Stimulated activated CD4-positive, alpha-beta T cell treated with anti-CD3 and anti-CD28 coated beads, Interleukin-2, amount 100 ng/mL, for 48 hours (primary cell): ENCODE results near the gene SATB2.
A peak's percentile ranks its signal among the peaks of the same experiment; 100 is the strongest.

Experiments used
- DNase-seq, 2 donors: peaks; one replicate each; pipeline ENCODE4 v3.0.0-alpha.2; 2020

The SATB2 gene

DNA sequence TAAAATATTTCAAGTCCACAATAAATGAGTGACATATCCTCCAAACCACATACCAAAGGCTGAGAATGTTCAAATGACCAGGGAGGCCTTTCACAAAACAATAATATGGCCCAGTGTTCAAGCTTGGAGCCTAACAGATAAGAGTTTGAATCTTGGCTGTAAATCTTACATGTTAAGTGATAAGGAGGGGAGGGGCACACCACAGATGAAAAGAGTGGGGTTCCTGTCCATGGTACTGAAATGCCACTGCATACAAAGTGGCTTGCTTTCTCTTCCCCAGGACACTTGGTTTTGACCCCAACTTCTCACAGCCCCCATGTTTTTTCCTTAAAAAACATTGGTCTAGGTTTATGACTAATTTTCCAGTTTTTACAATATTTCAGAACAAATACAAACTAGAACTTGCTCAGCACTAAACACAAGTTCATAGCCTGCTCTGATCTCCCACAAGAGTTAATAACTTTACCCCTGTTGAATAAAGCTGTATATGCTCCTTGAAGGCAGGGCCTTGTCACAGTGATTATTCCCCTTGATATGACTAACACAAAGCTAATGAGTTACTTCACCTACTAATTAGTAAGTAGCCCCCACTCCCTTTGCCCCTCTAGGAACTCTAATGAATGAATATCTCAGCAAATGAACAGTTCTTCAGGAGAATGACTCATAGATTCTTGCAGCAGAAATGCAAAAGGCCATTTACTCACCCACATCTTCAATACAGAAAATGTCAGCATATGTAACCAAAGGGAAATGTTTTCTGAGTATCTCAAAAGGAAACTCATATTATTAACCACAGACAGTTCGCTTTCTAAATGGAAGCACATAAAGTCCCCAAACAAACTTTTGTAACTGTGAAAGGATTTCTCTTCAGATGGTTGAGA lies 142.2 kb downstream of the SATB2 start:
- no peak for DNase-seq

DNA sequence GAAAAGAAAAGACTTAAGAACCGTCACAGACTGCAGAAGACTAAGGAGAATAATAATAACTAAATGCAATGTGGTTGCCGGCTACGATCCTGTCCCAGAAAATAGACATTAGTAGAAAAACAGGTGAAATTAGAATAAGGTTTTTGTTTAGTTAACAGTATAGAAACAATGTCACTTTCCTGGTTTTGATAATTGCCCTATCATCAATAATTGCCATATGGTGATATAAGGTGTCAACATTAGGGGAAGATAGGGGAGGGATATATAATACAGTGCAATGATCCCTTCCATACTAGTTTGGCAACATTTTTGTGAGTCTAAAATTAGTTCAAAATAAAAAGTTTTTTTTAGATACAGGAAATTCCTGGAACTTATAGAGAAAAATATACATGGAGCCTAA lies 144.8 kb downstream of the SATB2 start:
- no peak for DNase-seq

DNA sequence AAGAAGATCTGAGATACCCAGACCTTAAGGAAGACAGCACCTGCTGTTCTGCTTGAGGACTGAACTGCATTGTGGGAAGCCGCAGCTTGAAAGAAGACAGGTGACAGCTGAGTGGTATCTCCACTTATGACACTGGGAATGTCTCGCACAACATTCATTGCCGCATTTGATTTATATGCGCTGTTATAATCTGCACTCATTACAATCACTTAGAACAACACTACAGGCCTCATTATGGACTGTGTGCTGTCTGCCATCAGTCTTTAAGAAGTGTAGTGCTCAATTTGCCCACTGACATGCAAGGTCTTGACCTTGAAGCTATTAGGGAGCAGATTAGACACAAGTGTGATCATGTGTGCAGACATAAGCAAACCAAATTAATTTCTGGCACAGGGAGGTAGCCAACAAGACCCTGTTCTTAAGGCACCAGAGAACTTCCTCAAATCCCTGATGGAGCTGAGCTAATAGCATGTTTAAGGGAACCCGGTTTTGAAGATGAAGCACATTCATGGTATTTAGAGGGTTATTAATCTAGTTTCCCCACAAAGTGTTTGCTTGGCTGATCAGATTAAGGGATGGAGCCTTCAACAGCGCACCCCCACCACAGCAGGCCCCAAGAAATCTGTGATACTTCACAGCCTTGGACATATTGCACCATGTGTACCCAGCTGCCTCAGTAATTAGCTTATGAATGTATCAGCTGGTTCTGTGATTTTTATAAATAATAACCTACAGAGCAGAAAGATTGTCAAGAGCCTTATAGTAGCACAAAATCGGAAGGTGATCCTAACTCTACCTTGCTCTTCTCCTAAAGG lies 146.8 kb downstream of the SATB2 start:
- DNase-seq, result no peak

DNA sequence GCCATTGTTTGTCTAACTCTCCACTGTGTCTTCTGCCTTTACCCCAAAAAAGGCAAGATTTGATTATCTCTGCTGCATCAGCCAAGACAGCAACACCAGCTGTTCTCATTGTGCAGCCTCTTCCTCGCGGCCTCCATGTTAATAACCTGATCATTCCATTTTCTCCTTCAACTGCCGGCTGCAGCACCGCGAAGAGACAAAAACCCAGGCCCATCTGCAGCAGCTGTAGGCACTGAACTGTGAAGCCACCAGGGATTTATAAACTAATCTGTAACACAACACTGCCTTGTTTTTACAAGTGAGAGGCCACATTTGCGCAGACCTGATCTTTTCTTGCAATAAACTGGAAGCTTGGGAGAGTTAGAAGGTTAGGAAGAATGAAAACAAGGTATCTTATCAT lies 147.8 kb downstream of the SATB2 start:
- DNase-seq, result no peak

DNA sequence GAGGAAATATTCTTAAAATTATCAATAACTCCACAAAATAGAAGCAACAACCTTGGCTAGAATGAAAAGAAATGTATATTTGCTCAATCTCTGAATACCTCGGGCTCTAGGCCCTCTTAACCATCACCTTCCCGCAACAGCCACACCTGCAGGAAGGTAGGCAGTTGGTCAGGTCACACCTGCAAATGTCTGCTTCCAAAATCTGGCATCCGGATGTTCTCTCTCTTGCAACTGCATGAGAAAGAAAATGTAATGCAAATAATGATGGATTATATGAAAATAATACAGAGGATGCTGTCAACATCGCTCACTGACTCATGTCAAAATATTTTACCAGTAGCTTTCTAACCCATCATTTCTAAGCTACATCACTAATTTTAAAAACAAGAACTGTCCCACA lies 148.3 kb downstream of the SATB2 start:
- no peak for DNase-seq

DNA sequence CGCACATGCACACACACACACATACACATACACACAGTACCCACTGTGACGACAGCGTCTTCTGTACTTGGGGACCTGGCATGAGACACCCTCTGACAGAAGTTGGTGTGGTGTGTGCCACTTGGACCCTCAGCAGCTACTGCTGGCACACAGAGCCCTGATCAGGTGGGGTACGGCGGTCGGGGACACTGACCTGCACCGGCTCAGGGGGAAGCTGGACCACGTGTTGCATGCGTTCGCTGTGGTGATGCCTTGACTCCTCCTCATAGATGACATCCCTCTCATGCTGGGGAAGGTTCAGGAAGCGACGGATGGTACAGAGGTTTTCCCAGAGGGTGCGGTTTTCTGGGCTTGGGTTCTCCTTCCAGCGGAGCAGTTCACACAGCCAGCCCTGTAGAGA lies 149.2 kb downstream of the SATB2 start:
- no peak for DNase-seq

DNA sequence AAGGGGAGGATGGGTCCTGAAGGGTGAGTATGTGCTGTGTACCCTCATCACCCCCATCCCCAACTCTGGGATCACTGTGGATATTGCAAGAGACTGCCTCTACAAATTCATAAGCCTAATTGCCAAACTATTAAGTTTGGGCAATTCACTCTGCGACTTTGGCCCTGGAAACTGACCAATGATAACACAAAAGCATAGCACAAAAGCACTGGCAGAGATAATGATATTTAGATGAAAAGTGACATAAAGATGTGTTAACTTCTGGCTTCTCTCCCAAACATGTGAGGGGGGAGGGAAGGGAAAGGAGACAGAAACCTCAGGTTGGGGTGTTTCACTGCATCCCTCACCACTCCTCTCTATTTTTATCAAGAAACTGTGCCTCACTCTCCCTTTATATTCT lies 150.3 kb downstream of the SATB2 start:
- no peak for DNase-seq

DNA sequence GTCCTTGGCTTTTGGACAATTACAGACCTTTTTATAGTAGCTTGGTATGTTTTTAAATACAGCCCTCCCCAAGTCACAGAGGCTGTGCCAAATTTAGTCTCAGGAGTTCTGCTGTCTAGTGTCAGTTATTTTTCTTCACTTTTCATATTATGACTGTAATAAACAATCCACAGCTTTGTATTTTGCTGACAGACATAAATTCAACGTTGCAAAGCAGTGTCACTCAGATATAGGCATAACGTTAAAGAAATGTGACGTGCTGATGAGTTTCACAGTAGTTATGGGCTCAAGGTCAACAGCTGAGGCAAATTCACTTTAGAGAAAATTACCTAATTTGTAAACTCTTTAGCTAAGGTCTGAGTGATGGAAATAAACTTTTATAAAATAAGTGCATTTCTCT lies 151.6 kb downstream of the SATB2 start:
- DNase-seq, result no peak

DNA sequence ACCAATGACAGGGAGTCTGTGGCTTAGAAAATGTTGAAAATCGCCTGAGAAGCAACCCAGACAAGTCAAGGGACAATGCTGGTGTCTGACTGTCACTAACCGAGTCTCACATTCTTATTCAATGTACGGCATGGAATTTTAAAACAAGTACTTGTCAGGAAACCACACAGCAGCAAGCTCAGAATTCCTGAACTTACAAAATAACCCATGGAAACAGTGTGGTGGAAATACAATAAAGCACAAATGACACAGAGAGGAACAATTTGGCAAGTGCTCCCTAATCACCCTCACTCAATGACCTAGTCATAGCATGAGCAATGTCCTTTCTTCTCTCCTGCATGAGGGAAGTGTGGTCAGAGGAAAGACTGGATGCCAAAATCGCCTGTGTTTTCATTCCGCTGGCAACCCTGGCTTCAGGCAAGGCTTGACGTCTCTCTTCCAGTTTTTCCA lies 154.0 kb downstream of the SATB2 start:
- DNase-seq, result no peak

DNA sequence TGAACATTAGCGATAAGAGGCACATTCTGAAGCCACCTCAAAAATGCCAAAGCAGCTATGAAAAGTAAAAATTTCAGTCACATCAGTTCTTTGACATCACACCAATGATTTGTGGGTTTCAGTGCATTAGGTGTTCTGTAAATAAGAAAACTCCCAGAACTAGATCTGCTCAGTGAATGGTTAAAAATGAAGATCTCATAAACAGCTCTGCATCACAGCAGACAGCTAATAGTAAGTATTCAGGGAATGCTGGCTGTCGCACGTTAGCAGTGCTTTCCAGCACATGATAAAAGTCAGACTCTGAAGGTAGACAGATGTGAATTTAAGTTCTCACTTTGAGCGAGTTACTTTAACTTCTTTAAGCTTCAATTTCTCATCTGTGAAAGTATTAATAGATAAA lies 154.9 kb downstream of the SATB2 start:
- DNase-seq, result no peak

DNA sequence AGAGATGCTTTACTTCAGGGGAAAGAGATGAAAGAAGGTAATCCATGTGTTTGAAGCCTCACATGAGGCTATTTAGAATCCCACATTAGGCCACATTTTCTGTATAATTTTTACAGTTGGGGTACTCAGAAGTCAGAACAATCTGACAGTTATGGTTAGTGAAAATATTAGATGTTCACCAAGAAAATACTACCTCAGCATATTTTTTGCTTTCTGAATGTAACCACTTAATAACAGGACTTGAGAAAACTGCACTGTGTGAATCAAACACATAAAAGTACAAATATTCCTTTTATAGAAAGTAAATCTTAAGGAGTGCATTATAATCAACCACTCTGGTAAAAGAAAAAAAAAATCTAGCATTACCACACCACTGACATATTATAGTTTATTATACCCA lies 169.3 kb downstream of the SATB2 start:
- no peak for DNase-seq

DNA sequence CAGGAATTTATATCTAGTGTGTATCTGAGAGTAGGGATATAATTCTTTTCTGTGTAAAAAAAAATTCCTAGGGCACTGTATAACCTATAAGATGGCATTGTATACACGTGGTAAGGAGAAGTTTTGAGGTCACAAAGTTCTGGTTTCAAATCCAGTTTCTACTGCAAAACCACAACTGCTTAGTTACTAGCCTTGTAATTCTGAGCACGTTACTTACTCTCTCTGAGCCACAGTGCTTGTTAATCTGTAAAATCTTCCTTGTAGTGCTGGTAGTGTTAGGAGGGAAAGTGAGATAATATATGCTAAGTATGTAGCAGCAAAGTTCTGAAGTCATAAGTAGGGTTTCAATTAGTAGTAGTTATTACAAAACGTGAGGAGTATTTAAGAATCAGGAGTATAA lies 175.4 kb downstream of the SATB2 start:
- DNase-seq, result no peak

DNA sequence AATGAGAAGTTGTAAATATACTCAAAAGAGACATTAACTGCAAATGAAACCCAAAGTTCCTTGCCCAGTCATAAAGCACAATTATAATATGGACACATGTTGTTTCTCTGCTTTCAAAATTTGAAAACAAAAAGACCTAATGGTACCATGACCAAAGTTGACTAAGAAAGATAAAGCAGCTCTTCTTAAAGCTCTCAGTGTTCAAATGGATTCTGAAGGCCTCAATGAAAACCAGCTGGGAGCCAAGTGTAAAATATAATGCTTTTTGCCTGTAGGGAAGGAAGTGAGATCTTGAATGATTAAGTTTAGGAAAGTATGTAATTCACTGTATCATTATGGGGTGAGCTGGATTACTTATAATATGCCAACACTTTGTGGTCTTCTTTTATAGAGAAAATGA lies 178.6 kb downstream of the SATB2 start:
- DNase-seq, result no peak

DNA sequence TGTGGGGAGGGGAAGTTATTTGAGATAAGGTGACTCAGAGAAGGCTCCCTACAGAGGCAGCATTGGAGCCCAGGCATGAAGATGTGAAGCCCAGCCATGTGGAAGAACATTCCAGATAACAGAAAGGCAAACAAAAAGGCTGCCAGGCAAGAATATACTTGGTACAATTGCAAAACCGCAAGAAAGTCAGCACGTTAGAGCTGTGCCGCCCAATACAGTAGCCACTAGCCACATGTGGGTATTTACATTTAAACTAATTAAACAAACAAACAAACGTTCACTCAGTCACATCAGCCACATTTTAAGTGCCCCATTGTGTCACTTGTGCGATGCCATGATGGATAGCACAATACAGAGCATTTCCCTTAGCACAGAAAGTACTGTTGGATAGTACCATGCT lies 179.6 kb downstream of the SATB2 start:
- DNase-seq, result no peak

DNA sequence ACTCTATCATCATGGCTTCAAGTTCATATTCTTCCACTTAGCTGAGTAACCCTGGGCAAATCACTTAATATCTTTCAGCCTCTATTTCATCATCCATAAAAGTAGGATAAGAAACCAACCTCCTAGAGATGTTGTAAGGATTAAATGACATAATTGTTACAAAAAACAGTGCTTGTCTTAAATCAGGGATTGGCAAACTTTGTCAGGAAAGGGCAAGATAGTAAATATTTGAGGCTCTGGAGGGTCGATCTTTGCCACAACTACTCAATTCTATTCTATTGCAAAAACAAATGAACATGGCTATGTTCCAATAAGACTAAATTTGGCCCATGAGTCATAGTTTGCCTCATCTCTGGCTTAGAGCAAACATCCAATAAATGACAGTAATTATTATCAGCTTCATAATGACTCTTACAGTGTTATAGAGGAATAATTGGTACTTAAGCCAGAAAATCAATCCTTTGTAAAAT lies 184.7 kb downstream of the SATB2 start:
- DNase-seq, result no peak

DNA sequence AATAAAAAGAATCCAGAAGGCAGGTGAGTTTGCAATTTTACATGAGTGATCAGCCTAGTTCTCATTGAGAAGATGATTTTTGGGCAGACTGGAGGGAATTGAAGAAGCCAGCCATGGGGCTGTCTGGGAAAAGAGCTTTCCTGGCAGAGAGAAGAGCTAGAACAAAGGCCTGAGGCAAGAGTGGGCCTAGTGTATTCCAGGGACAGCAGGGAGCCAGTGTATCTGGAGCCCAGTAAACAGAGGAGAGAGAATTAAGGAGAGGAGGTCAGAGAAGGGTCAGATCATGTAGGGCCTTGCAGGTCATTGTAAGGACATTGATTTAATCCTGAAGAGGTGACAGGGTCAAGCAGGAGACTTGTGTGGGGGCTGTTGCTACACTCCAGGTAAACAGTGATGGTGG lies 195.8 kb downstream of the SATB2 start:
- no peak for DNase-seq

DNA sequence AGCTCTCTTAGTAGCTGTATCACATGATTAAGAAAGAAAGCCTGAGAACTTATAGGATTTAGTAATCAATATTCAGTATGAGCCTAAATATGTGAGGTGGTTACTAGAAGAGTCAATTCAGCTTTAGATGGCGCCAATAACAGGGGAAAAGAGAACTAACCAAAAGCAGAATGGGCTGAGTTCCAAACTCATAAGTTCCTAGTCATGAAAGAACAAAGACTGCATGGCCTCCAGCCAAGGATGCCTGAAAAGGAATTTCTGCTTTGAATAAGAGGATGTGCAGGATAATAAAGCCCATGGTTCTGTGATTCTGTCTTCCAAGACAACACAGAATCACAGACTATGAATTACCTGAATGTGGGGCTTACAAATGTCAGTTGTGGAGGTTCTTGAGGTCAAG lies 196.5 kb downstream of the SATB2 start:
- DNase-seq, result no peak

DNA sequence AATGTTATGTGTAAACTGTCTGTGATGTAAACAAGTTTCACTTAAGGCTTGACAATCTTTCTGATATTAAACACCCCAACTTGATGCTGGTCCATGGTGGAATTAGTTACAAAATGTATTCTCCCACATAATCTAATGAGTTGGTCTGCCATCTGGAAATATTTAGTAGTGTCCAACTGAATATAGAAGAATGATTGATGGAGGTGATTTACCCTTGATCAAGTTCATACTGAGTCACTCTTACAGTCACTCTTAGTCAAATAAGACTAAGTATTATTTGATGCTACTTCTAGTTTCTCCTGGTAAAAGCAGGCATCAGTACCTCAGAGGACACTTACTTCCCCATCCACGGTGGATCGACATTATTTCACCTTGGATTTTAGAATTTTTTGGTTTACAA lies 198.1 kb downstream of the SATB2 start:
- DNase-seq, result no peak

DNA sequence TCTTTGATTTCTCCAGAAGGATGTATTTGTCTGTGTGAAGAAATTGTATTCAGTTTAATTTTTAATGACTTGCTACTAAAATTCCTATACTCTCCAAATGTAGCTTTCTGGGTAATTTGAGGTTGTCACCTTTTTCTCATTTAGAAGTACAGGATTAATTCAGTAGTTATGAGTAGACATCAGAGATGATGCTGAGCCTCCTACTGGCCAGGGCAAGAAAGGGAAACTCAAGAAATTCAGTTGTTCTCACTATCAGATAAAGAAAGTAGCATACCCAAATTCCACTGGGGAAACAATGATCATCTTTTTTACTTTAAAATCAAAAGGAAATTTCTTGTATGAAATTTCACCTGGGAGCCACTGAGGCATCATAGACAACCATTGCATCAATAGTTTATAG lies 199.4 kb downstream of the SATB2 start:
- DNase-seq, result no peak

DNA sequence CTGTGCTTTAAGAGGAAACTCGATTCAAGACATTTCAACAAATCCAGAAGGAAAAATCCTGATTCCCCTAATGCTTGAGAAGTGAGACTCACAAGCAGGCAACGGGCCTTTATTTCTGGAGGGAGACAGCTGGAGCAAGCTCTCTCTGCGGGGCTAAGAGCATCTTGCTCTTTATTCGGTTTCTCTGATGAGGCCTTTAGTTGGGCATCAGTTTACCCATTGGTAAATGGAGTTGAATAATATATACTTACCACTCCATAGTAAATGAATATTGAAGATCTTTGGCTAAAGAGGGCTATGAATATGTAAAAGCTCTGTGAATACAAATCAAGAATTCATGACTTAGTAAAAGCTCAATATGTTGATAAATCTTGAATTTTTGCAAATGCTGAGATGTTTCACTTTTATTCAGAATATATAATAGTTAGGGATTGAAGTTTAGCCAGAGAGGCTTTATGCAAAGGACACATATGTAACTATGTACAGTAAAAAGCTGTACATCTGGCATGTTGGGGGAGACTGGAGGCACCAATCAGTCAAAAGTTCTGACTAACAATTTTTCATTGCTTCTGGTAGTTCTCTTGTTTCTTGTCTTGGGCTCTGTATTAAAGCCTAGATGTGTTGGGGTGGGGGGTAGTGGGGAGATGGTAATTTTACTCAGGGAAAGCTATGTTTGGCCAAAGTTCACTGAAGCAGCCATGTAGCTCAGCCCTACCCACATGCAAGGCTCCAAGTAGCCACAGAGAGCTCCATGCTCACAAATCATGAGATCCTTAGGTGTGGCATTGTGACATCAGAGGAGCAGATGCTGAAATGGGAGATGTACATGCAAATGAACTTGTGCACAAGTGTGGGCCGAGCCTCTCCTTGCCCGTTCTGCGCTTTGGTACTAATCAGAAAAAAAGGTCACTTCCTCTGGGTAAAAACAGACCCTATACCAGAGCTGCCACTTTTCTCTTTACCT lies 200.2 kb downstream of the SATB2 start:
- DNase-seq, result no peak

DNA sequence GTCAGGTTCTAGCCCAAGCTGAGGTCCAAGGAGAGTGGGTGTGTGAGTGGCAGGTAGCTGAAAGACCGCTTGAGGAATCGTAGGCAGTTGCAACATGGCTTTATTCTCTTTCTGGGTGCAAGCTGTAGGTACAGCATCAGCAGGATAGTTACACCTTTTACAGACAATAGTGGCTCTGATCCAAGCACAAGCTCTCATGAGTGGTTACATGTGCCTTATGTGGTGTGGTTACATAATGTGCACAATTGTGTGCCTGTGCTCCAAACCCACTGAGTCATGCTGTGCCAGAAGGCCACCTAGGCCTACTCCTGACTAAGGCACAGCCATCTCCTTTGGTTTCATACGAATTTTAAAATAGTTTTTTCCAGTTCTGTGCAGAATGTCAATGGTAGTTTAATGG lies 227.6 kb downstream of the SATB2 start:
- DNase-seq, result no peak

DNA sequence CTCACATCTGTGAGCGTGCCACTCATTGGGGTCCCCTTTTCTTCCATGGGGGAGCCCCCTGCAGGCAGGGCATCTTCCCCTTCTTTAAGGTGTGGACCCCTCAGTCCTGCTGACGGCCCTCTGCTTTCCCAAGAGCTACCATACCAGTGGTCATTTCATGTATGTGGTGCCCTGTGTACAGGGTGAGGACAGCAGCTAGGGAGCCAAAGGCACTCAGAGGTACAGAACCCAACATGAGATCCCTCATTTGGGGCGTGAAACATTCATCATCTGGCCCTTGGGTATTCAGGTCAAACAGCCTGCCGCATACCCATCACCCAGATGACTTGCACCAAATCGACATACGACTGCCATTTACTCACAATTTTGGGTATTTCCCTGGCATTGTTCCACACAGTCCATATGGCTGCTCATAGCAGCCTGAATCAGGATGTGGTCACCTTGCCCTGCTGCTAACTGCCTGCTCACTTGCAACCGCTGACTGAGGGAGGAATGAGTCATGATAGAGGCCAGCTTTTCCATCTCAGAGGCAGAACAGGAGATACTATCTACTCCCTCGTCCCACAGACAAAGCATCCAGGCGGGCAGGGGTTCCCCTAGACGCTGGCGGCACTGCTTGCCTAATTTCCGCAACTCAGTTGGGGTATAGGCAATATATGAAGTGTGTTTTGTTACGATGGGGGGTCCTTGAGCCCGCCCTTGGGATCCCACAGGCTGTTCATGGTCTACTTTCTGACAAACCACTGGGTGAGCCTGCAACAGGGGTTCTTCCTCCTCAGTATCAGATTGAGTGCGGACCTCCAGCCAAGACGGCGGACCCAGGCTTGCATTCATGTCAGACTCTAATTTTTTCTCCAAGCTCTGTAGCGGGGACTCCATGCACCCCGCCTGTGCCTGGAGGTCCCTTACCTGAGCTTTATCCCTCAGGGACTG lies 228.6 kb downstream of the SATB2 start:
- peak; percentile 8 to 9 for DNase-seq
